ENCODE data around the gene TMEM94. TPM values are rescaled to one million over a fixed set of nuclear protein-coding genes. Genes with fewer than 3 reads are reported as not detected.
"Not testable (repeated sequence)": the region's sequence is repeated elsewhere in the genome, so short reads cannot be mapped to it uniquely, and the experiment has no call there.

Gene TMEM94
- total RNA-seq, 1 experiment from 2014 or later: 22.8 TPM

DNA sequence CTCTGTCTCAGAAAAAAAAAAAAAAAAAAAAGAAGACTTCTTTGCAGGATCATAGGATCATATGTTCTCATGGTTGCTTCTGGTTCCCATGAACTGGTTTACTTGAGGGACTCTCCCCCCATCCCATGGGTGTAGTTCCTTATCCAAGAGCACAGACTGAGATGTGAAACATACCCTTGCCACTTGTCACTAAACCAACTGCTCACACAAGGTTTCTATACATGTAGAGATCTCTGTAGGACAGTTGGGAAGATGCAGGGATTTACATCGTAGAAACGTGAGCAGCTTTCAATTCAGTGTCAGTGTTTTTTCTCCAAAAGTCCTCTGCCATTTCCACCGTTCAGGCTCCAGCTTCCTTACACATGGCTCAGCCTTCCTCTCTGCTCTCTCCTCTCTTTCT, 11.1 kb upstream of the TMEM94 start:
- DNase-seq (ENCODE audit: low read depth): no peak

DNA sequence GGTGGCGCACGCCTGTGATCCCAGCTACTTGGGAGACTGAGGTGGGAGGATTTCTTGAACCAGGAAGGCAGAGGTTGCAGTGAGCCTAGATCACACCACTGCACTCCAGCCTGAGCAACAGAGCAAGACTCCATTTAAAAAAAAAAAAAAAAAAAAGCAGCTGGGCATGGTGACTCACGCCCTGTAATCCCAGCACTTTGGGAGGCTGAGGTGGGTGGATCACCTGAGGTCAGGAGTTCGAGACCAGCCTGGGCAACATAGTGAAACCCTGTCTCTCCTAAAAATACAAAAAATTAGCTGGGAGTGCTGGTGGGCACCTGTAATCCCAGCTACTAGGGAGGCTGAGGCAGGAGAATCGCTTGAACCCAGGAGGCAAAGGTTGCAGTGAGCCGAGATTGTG, 10.5 kb upstream of the TMEM94 start:
- DNase-seq (ENCODE audit: low read depth): not testable (repeated sequence)

GRCh38 chr17:75447951-75448856, 8.2 kb upstream of the TMEM94 start:
- DNase-seq (ENCODE audit: low read depth): no peak

- no peak for DNase-seq (ENCODE audit: low read depth)
These were observed 6.2 kb upstream of the TMEM94 start for GRCh38 chr17:75450270-75450669.

GRCh38 chr17:75454193-75454592, 2.2 kb upstream of the TMEM94 start:
- peak; percentile 33 for DNase-seq (ENCODE audit: low read depth)

DNA sequence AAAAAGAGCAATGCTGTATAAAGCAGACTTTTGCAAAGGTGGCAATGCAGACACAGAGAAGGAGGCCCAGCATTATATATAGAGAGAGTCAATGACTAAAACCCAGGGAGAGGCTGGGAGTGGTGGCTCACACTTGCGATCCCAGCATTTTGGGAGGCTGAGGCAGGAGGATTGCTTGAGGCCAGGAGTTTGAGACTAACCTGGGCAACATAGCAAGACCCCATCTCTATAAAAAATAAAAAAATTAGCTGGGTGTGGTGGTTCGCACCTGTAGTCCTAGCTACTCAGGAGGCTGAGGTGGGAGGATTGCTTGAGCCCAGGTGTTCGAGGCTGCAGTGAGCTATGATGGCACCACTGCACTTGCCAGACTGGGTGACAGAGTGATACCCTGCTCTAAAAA, 1.8 kb upstream of the TMEM94 start:
- not testable (repeated sequence) for DNase-seq (ENCODE audit: low read depth)

- DNase-seq (ENCODE audit: low read depth): no peak
These were observed 407 bp upstream of the TMEM94 start for GRCh38 chr17:75456039-75456416.

DNA sequence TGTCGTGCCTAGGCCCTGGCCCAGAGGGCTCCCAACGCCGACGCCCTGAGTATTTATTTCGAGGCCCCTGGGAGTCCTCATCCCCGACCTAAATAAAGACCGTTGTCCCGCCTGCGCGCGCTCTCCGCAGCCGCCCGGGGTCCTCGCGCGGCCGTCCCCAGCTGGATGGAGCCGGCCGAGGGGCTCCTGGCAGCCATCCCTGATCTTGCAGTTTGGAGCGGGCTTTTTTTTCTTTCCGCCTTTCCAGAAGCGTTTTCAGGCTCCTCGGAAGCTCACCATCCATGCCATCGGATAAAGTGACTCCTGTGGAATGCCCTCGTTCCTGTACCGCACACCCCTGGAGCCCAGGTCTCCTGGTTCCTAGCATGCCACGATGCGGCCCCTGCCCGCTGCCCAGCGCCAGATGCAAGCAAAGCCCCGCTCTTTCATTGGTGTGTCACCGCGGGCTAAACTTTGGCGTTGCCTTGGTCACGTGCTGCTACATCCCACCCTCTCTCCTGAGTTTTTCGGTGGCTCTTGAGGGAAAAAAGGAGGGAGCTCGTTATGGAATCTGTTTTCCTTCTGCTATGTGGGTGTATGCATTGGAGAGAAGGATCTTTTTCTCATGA, 716 bp downstream of the TMEM94 start:
- no peak for DNase-seq (ENCODE audit: low read depth)

GRCh38 chr17:75459246-75459589, 2.8 kb downstream of the TMEM94 start:
- DNase-seq (ENCODE audit: low read depth): no peak

DNA sequence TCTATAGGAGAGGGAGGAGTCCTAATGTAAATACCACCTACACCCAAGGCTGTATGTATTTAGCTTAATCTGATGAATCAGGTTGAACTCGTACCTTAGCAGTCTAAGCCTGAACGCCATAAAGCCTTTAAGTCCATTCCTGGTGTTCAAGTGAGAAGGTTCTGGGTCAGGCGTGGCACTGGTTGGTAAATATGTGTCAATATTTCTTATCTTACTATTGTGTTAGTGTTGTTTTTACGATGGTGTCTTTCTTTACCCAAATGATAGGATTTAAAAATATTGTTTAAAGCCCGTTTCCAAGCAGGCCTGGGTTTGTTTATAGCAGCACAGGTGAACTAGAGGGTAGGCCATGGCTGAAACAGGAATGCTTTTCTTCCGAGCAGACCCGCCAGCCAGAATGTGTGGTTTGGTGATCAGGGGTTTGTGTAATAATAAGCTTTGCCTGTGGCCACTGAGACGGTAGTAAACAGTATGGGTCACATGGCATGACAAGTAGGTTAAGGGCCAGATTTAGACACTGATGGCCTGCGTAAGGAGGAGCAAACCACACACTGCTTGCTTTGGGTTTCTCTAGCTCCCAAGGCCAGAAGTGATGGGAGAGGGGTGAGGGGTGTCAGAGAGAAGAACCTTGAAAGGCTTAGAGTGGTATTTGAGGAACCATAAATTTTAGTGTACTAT, 3.3 kb downstream of the TMEM94 start:
- no peak for DNase-seq (ENCODE audit: low read depth)

DNA sequence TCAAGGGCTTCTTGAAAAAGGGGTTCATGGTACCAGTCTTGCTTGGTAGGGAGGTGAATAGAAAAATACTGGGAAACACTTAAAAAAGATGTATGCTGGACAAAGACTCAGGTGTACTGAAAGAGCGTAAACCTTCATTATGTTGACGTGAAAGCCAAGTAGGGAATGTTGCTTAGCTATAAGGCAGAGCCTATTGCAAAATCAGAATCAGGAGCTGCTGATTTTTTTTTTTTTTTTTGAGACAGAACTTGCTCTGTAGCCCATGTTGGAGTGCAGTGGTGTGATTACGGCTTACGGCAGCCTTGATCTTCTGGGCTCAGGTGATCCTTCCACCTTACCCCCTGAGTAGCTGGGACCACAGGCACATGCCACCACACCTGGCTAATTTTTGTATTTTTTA, 3.9 kb downstream of the TMEM94 start:
- no peak for DNase-seq (ENCODE audit: low read depth)

DNA sequence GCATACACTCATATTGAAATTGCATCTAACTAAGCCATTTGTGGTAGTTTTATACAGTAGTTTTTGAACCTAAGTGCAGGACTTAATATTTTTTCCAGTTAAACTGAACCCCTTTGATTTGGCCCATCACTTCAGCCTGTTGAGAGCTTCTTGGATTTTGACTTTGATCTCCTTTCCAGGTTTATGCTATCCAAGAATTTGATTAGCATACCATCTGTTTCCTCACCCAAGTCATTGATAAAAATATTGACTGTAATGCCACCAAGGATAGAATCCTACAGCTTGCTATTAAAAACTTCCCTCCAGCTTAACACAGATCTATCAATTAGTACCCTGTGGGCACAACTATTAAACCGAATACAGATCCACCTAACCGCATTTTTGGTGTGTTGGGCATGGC, 7.2 kb downstream of the TMEM94 start:
- DNase-seq (ENCODE audit: low read depth): no peak

DNA sequence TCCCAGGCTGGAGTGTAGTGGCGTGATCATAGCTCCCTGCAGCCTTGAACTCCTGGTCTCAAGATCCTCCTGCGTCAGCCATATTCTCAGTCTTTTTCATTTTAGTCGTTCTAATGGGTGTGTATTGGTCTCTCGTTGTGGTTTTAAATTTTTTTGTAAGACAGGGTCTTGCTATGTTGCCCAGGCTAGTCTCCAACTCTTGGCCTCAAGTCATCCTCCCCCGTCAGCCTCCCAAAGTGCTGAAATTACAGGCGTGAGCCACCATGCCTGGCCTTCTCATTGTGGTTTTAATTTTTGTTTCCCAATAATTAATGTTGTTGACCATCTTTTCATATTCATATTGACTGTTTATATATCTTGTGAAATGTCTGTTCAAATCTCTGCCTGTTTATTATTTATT, 8.6 kb downstream of the TMEM94 start:
- no peak for DNase-seq (ENCODE audit: low read depth)

DNA sequence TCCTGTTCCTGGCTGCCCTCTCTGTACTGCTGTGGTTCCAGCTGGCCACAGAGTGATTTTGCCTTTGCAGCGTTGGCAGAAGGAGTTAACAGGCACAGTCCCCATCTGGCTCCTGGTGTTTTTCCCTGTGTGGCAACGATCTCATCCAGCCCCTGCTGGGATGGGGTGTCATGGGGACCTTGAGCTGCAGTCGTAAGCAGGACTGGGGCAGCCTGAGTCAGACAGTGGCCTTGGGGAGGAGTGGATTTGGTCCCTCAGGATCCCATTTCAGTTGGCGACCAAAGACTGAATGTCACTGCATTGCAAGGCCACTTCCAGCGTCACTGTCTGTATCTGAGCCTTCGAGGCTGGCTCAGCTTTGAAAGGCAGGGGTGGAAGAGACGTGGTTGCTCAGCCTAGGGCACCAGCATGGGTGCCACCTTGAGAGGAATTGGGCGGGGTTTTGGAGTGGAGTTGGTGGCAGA, 11.9 kb downstream of the TMEM94 start:
- no peak for DNase-seq (ENCODE audit: low read depth)

- no peak for DNase-seq (ENCODE audit: low read depth)
These were observed 12.4 kb downstream of the TMEM94 start for GRCh38 chr17:75468779-75469373.

GRCh38 chr17:75471207-75471606, 14.8 kb downstream of the TMEM94 start:
- no peak for DNase-seq (ENCODE audit: low read depth)

- DNase-seq (ENCODE audit: low read depth): no peak
These were observed 15.7 kb downstream of the TMEM94 start for GRCh38 chr17:75472119-75472518.

DNA sequence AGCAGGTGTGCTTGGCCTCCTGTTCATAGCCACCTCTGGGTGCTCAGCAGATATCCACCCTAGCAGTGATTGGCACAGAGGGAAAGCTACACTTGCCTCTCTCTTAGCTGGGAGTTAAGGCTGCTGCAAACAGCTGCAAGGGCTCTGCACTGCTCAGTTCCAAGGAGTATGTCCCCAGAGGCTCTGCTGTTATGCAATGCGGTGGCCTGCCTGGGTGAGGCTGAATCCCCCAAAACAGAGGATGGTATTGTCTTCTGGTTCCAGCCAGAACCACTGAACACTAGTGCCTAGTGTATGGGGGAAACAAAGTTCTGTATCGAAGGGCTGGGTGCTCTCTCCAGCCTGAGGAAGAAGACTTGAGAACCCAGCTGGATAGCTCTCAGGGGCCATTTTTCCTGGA, 16.8 kb downstream of the TMEM94 start:
- DNase-seq (ENCODE audit: low read depth): no peak

- DNase-seq (ENCODE audit: low read depth): no peak
These were observed 18.3 kb downstream of the TMEM94 start for GRCh38 chr17:75474736-75475135.

GRCh38 chr17:75475144-75475835, 18.9 kb downstream of the TMEM94 start:
- DNase-seq (ENCODE audit: low read depth): no peak

DNA sequence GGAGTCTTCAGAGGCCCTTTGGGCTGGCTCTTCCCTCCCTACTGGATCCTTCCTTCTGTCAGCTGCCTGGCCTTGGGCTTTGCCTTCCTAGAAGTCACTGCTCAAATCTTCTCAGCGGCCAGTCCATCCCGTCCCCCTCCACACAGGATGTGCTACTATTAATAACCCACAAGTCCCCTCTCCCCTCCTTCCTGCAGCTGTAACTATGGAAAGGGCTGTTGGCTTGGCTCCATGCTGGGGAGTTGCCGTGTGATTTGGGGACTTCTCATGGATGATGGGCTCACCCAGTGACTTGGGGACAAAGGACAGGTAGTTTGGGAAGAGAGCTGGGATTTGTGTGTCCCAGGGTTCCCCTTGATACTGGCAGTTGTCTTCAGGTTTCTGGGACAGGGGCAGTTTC, 19.4 kb downstream of the TMEM94 start:
- DNase-seq (ENCODE audit: low read depth): no peak

Data from HT1080 (cell line).